ENCODE results near the gene CMSS1. TPM values are rescaled to one million over a fixed set of nuclear protein-coding genes. Genes with fewer than 3 reads are reported as not detected.

CMSS1 gene
- total and polyA plus RNA-seq, 4 donors = 3.8 to 19.5 (median 7.5) TPM

DNA sequence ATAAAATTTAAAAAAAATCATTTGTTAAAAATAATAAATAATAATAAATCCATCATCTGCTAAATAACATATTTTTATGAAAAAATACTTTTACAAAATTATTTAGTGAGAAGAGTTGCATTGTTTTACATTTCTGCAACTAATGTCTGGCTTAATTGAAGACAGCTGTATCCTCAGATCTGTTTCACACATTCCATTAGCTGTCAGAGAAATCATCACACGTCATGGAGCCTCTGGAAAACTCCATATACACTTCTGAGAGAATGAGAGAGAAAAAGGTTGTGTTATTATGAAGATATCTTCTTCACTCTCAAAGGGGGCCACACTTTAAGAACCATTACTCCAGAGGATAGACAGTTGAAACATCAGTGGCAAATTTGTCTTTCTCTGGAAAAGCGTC lies 40.8 kb downstream of the CMSS1 start (continued):
- TF ChIP-seq CTCF (IDR thresholded peaks at IDR 0.05; ENCODE audit: low read depth, low read length, missing input control) = no peak

DNA sequence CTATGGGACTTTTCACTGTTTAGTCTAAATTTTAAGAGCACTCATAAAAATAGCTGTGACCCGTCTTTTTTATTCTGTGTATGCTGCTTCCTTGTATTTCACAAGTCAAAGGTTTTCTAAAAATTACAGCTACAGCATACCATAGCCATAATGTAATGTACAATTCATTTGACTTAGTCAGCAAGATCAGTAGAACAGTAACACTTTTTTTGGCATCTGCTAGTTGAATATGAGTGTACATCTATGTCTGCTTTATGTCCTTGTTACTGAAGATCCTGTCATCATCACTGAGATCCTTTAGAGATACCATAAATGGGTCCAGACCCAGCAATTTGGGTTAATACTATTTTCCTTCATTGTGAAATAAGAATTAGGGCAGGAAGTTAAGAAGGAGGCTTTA lies 42.2 kb downstream of the CMSS1 start:
- DNase-seq (ENCODE audit: low spot score) = no peak
- H3K27me3 ChIP-seq (ENCODE audit: control insufficient read depth in 4 of 4, insufficient read depth in 4 of 4, low read length in 3 of 4) = no peaks in the 10 kb centered on the region
- H3K4me3 ChIP-seq (ENCODE audit: low read depth in 1 of 3, low read length in 3 of 3) = no peak overlapping the region
- no peaks in the 10 kb centered on the region for H3K9me3 ChIP-seq (ENCODE audit: control insufficient read depth in 4 of 4, low read length in 3 of 4)
- no peak overlapping the region for H3K9ac ChIP-seq (ENCODE audit: low read depth in 1 of 2, low read length in 2 of 2)
- H3K4me1 ChIP-seq (ENCODE audit: control insufficient read depth in 4 of 4, insufficient read depth in 4 of 4, low read length in 3 of 4) = peaks cover 0 to 10% (median 2%) of the 10 kb centered on the region in 4 donors
- WGBS = 79% methylated on average over 1 of the region's 1 CpG
- peaks cover 0 to 2% (median 0%) of the 10 kb centered on the region in 4 donors for H3K36me3 ChIP-seq (ENCODE audit: control insufficient read depth in 4 of 4, insufficient read depth in 3 of 4, low read depth in 1 of 4, low read length in 3 of 4)
- peak overlapping the region in 1 of 2 donors; percentile 1 for H3K27ac ChIP-seq (ENCODE audit: low read depth in 1 of 2, low read length in 2 of 2)
- no peak for TF ChIP-seq TAF1 (conservative IDR thresholded peaks at IDR 0.05)
- TF ChIP-seq RAD21 (IDR thresholded peaks at IDR 0.05) = no peak
- no peak for TF ChIP-seq SP1 (IDR thresholded peaks at IDR 0.05)
- TF ChIP-seq FOXA2 (IDR thresholded peaks at IDR 0.05) = no peak

DNA sequence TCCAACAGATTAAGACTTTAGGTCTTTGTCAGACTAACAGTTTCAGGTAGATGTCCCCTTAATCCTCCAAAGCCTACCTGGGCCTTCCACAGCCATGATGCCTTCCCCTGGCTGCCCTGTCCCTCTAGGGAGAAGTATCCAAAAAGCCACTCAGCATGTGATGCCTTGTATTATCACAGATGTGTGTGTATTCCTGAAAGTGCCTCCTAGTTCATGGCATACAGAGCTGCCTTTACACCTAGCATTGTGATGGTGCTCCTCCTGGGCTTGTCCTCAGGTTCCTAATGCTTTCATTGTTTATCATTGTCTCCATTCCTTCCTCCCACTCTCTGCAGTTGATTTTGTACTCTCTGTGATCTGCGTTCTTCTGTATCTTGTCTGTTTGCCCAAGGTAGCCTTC lies 43.6 kb downstream of the CMSS1 start:
- no peak for TF ChIP-seq JUND (IDR thresholded peaks at IDR 0.05)
- Histone ChIP-seq H3K27me3 (ENCODE audit: control insufficient read depth in 4 of 4, insufficient read depth in 4 of 4, low read length in 3 of 4) (no peaks in the 10 kb centered on the region), H3K27ac (ENCODE audit: low read depth in 1 of 2, low read length in 2 of 2) (no peak overlapping the region), H3K36me3 (ENCODE audit: control insufficient read depth in 4 of 4, insufficient read depth in 3 of 4, low read depth in 1 of 4, low read length in 3 of 4) (peaks cover 0 to 2% (median 0%) of the 10 kb centered on the region in 4 donors), H3K4me1 (ENCODE audit: control insufficient read depth in 4 of 4, insufficient read depth in 4 of 4, low read length in 3 of 4) (peaks cover 0 to 2% (median 0%) of the 10 kb centered on the region in 4 donors), H3K9ac (ENCODE audit: low read depth in 1 of 2, low read length in 2 of 2) (no peak overlapping the region), H3K4me3 (ENCODE audit: low read depth in 1 of 3, low read length in 3 of 3) (no peak overlapping the region), H3K9me3 (ENCODE audit: control insufficient read depth in 4 of 4, low read length in 3 of 4) (no peaks in the 10 kb centered on the region)
- 95% methylated on average over 1 of the region's 1 CpG for WGBS
- DNase-seq (ENCODE audit: low spot score) = no peak

GRCh38 chr3:99862208-99862607 lies 44.5 kb downstream of the CMSS1 start:
- no peak for TF ChIP-seq RAD21 (IDR thresholded peaks at IDR 0.05)
- TF ChIP-seq HNF4A (conservative IDR thresholded peaks at IDR 0.05) = no peak
- no peak for TF ChIP-seq EGR1 (IDR thresholded peaks at IDR 0.05; ENCODE audit: low read depth in 2 of 2)
- no peak for TF ChIP-seq RXRA (IDR thresholded peaks at IDR 0.05)
- TF ChIP-seq HNF4G (IDR thresholded peaks at IDR 0.05) = no peak
- no peak for TF ChIP-seq MAX (IDR thresholded peaks at IDR 0.05)
- H3K27ac ChIP-seq (ENCODE audit: low read depth in 1 of 2, low read length in 2 of 2) = no peak overlapping the region
- WGBS = 90% methylated on average over 2 of the region's 2 CpGs
- no peaks in the 10 kb centered on the region for H3K9me3 ChIP-seq (ENCODE audit: control insufficient read depth in 4 of 4, low read length in 3 of 4)
- no peak overlapping the region for H3K4me3 ChIP-seq (ENCODE audit: low read depth in 1 of 3, low read length in 3 of 3)
- H3K4me1 ChIP-seq (ENCODE audit: control insufficient read depth in 4 of 4, insufficient read depth in 4 of 4, low read length in 3 of 4) = peaks cover 0 to under 1% (median 0%) of the 10 kb centered on the region in 4 donors
- H3K27me3 ChIP-seq (ENCODE audit: control insufficient read depth in 4 of 4, insufficient read depth in 4 of 4, low read length in 3 of 4) = no peaks in the 10 kb centered on the region
- peaks cover 0 to 2% (median 0%) of the 10 kb centered on the region in 4 donors for H3K36me3 ChIP-seq (ENCODE audit: control insufficient read depth in 4 of 4, insufficient read depth in 3 of 4, low read depth in 1 of 4, low read length in 3 of 4)
- DNase-seq (ENCODE audit: low spot score) = no peak
- no peak overlapping the region for H3K9ac ChIP-seq (ENCODE audit: low read depth in 1 of 2, low read length in 2 of 2)

DNA sequence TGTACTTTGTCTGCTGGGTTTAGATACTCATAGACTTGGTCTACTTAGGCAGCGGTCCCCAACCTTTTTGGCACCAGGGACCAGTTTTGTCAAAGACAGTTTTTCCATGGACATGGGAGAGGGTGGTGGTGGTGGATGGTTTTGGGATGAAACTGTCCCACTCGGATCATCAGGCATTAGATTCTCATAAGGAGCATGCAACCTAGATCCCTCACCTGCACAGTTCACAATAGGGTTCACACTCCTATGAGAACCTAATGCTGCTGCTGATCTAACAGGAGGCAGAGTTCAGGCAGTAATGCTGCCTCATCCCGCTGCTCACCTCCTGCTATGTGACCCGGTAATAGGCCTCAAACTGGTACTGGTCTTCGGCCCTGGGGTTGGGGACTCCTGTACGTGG lies 45.3 kb downstream of the CMSS1 start:
- no peak overlapping the region for H3K27ac ChIP-seq (ENCODE audit: low read depth in 1 of 2, low read length in 2 of 2)

More for the DNA sequence above, 45.3 kb downstream of the CMSS1 start:
- Histone ChIP-seq H3K4me1 (ENCODE audit: control insufficient read depth in 4 of 4, insufficient read depth in 4 of 4, low read length in 3 of 4) (no peaks in the 10 kb centered on the region), H3K9me3 (ENCODE audit: control insufficient read depth in 4 of 4, low read length in 3 of 4) (no peaks in the 10 kb centered on the region), H3K36me3 (ENCODE audit: control insufficient read depth in 4 of 4, insufficient read depth in 3 of 4, low read depth in 1 of 4, low read length in 3 of 4) (peaks cover 0 to 2% (median 0%) of the 10 kb centered on the region in 4 donors), H3K27me3 (ENCODE audit: control insufficient read depth in 4 of 4, insufficient read depth in 4 of 4, low read length in 3 of 4) (no peaks in the 10 kb centered on the region), H3K9ac (ENCODE audit: low read depth in 1 of 2, low read length in 2 of 2) (no peak overlapping the region), H3K4me3 (ENCODE audit: low read depth in 1 of 3, low read length in 3 of 3) (no peak overlapping the region)
- 90% methylated on average over 6 of the region's 6 CpGs for WGBS
- TF ChIP-seq RAD21 (IDR thresholded peaks at IDR 0.05) = no peak
- TF ChIP-seq FOXA1 (IDR thresholded peaks at IDR 0.05) = no peak
- no peak for TF ChIP-seq ATF3 (IDR thresholded peaks at IDR 0.05)
- no peak for TF ChIP-seq NR2F2 (IDR thresholded peaks at IDR 0.05)
- no peak for DNase-seq (ENCODE audit: low spot score)
